22Rv1 (cell line): ENCODE data around the gene DCTD.

Source experiments
- CTCF ChIP-seq: fragments of 450-650 bp; IDR thresholded peaks from 2 replicates; pipeline ENCODE4 v1.5.1; 2017; ENCODE audit warnings: mild to moderate bottlenecking
- ZFX ChIP-seq: fragments of 450-650 bp; IDR thresholded peaks from 2 replicates; pipeline ENCODE4 v1.6.1; 2017; ENCODE audit warnings: antibody characterized with exemption, borderline replicate concordance

GRCh38 chr4:182918044-182918607 is 940 bp upstream of the DCTD start:
- TF ChIP-seq ZFX (no peak), CTCF (no peak; the same call in 1 of the 2 replicates)
